Measurements from ENCODE around the gene JMY.

Gene JMY, protein sequence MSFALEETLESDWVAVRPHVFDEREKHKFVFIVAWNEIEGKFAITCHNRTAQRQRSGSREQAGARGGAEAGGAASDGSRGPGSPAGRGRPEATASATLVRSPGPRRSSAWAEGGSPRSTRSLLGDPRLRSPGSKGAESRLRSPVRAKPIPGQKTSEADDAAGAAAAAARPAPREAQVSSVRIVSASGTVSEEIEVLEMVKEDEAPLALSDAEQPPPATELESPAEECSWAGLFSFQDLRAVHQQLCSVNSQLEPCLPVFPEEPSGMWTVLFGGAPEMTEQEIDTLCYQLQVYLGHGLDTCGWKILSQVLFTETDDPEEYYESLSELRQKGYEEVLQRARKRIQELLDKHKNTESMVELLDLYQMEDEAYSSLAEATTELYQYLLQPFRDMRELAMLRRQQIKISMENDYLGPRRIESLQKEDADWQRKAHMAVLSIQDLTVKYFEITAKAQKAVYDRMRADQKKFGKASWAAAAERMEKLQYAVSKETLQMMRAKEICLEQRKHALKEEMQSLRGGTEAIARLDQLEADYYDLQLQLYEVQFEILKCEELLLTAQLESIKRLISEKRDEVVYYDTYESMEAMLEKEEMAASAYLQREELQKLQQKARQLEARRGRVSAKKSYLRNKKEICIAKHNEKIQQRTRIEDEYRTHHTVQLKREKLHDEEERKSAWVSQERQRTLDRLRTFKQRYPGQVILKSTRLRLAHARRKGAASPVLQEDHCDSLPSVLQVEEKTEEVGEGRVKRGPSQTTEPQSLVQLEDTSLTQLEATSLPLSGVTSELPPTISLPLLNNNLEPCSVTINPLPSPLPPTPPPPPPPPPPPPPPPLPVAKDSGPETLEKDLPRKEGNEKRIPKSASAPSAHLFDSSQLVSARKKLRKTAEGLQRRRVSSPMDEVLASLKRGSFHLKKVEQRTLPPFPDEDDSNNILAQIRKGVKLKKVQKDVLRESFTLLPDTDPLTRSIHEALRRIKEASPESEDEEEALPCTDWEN

GRCh38 chr5:79235634-79236361, at the start of gene JMY:
Gene JMY, plus strand, starts transcription at chr5:79236131. Its CDS starts 520 bp downstream, at chr5:79236651.
- Histone ChIP-seq H3K4me2 (ENCODE audit: low read length) (peak within 1 kb of the TSS; percentile 81), H3K9ac (ENCODE audit: low read length) (peak within 1 kb of the TSS; percentile 49), H4K20me1 (ENCODE audit: insufficient read depth, low read length) (no peaks in the 10 kb centered on the region), H3K27ac (ENCODE audit: low read depth, low read length, poor library complexity, severe bottlenecking) (no peak within 1 kb of the TSS), H3K79me2 (ENCODE audit: insufficient read depth, low read length) (no peaks in the 10 kb centered on the region), H3K9me3 (ENCODE audit: low read length) (no peaks in the 10 kb centered on the region), H3K4me1 (ENCODE audit: insufficient read depth, low read length, severe bottlenecking) (peaks cover 23% of the 10 kb centered on the region), H3K27me3 (ENCODE audit: insufficient read depth, low read length) (no peaks in the 10 kb centered on the region), H3K9me2 (ENCODE audit: low read depth, low read length) (no peaks in the 10 kb centered on the region), H3F3A (ENCODE audit: insufficient read depth, low read length) (0 out of 2 replicates have a peak, but pooled peaks cover 3% of the 10 kb centered on the region), H2AFZ (ENCODE audit: low read length) (0 out of 2 replicates have a peak within 1 kb of the TSS, but pooled peaks have one; percentile 48), H3K36me3 (ENCODE audit: insufficient read depth, low read length) (no peaks in the 10 kb centered on the region), H3K4me3 (ENCODE audit: low read depth, low read length, poor library complexity, severe bottlenecking) (peak within 1 kb of the TSS; percentile 68)
- TF ChIP-seq, protein P1, sequence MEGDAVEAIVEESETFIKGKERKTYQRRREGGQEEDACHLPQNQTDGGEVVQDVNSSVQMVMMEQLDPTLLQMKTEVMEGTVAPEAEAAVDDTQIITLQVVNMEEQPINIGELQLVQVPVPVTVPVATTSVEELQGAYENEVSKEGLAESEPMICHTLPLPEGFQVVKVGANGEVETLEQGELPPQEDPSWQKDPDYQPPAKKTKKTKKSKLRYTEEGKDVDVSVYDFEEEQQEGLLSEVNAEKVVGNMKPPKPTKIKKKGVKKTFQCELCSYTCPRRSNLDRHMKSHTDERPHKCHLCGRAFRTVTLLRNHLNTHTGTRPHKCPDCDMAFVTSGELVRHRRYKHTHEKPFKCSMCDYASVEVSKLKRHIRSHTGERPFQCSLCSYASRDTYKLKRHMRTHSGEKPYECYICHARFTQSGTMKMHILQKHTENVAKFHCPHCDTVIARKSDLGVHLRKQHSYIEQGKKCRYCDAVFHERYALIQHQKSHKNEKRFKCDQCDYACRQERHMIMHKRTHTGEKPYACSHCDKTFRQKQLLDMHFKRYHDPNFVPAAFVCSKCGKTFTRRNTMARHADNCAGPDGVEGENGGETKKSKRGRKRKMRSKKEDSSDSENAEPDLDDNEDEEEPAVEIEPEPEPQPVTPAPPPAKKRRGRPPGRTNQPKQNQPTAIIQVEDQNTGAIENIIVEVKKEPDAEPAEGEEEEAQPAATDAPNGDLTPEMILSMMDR (IDR thresholded peaks at IDR 0.05; ENCODE audit: low read length): no peak
- no peak for TF ChIP-seq EZH2 (IDR thresholded peaks at IDR 0.05; ENCODE audit: borderline replicate concordance, low read length)

- Histone ChIP-seq H3F3A (ENCODE audit: insufficient read depth, low read length) (no peaks in the 10 kb centered on the region), H3K4me3 (ENCODE audit: low read depth, low read length, poor library complexity, severe bottlenecking) (no peak overlapping the region), H3K4me2 (ENCODE audit: low read length) (no peak overlapping the region), H3K36me3 (ENCODE audit: insufficient read depth, low read length) (no peaks in the 10 kb centered on the region), H4K20me1 (ENCODE audit: insufficient read depth, low read length) (no peaks in the 10 kb centered on the region), H3K79me2 (ENCODE audit: insufficient read depth, low read length) (no peaks in the 10 kb centered on the region), H2AFZ (ENCODE audit: low read length) (no peak overlapping the region), H3K9ac (ENCODE audit: low read length) (no peak overlapping the region), H3K4me1 (ENCODE audit: insufficient read depth, low read length, severe bottlenecking) (no peaks in the 10 kb centered on the region), H3K27me3 (ENCODE audit: insufficient read depth, low read length) (no peaks in the 10 kb centered on the region), H3K9me3 (ENCODE audit: low read length) (no peaks in the 10 kb centered on the region), H3K27ac (ENCODE audit: low read depth, low read length, poor library complexity, severe bottlenecking) (no peak overlapping the region), H3K9me2 (ENCODE audit: low read depth, low read length) (no peaks in the 10 kb centered on the region)
- TF ChIP-seq, protein P1 (IDR thresholded peaks at IDR 0.05; ENCODE audit: low read length): no peak
- no peak for TF ChIP-seq EZH2 (IDR thresholded peaks at IDR 0.05; ENCODE audit: borderline replicate concordance, low read length)
Observed at GRCh38 chr5:79186455-79186854, 49.5 kb upstream of the JMY start.
